K562 (cell line): Measurements from ENCODE around the gene ARHGAP42. TPM values are rescaled to one million over a fixed set of nuclear protein-coding genes. Genes with fewer than 3 reads are reported as not detected.

Experiments used
- CTBP1 ChIP-seq: fragments of 450-650 bp; IDR thresholded peaks from 2 replicates; pipeline ENCODE4 v1.6.1; 2016; ENCODE audit warnings: borderline replicate concordance
- DDX20 ChIP-seq: fragments of 450-650 bp; IDR thresholded peaks from 2 replicates; pipeline ENCODE4 v1.6.1; 2016; ENCODE audit warnings: missing genetic modification characterization, low read depth, mild to moderate bottlenecking, missing compliant biosample characterization, moderate library complexity
- EWSR1 ChIP-seq: fragments of 450-650 bp; IDR thresholded peaks from 2 replicates; pipeline ENCODE4 v1.6.1; 2018; ENCODE audit warnings: borderline replicate concordance, mild to moderate bottlenecking, low read depth, moderate library complexity; ENCODE audit not compliant: partially characterized antibody
- FOXP1 ChIP-seq: sonication (generic); formaldehyde crosslinking; IDR thresholded peaks from 2 replicates; pipeline ENCODE4 v1.8.0; 2022; ENCODE audit warnings: mild to moderate bottlenecking, missing genetic modification reagents
- HEY1 ChIP-seq: fragments of 250-450 bp; sonication (Bioruptor Pico); IDR thresholded peaks from 2 replicates; pipeline ENCODE4 v1.5.0; 2020; ENCODE audit warnings: mild to moderate bottlenecking, moderate library complexity, borderline replicate concordance
- JUN ChIP-seq, 2 experiments: sonication (generic) in 1 of 2; formaldehyde crosslinking in 1 of 2; IDR thresholded peaks; 2 replicates each; pipeline versions ENCODE4 v1.6.1 to v1.8.0; 2012 to 2022; ENCODE audit warnings: borderline replicate concordance in 2 of 2, mild to moderate bottlenecking in 2 of 2, improper control_type of control experiment in 1 of 2, low read depth in 1 of 2, low read length in 1 of 2, missing genetic modification reagents in 1 of 2
- KHSRP ChIP-seq: fragments of 450-650 bp; IDR thresholded peaks from 2 replicates; pipeline ENCODE4 v1.6.1; 2017
- NFATC3 ChIP-seq: fragments of 450-650 bp; IDR thresholded peaks from 2 replicates; pipeline ENCODE4 v1.6.1; 2017; ENCODE audit warnings: mild to moderate bottlenecking
- POLR2AphosphoS5 ChIP-seq: IDR thresholded peaks from 2 replicates; pipeline ENCODE4 v1.6.1; 2011; ENCODE audit warnings: mild to moderate bottlenecking, low read depth, low read length, moderate library complexity; ENCODE audit not compliant: control insufficient read depth, insufficient read depth
- PURB ChIP-seq: sonication (generic); formaldehyde crosslinking; IDR thresholded peaks from 2 replicates; pipeline ENCODE4 v1.9.0; 2021; ENCODE audit warnings: low read depth, mild to moderate bottlenecking, missing genetic modification reagents
- RBM14 ChIP-seq: fragments of 200-400 bp; formaldehyde crosslinking; IDR thresholded peaks from 2 replicates; pipeline ENCODE4 v1.6.1; 2018; ENCODE audit warnings: low read depth, mild to moderate bottlenecking, low read length, moderate library complexity, borderline replicate concordance; ENCODE audit not compliant: insufficient read depth
- SMARCA4 ChIP-seq: fragments of 450-650 bp; IDR thresholded peaks from 2 replicates; pipeline ENCODE4 v1.6.1; 2016
- SRSF9 ChIP-seq: fragments of 200-400 bp; formaldehyde crosslinking; IDR thresholded peaks from 2 replicates; pipeline ENCODE4 v1.6.1; 2017; ENCODE audit warnings: low read depth, low read length, borderline replicate concordance
- STAG1 ChIP-seq: sonication (generic); formaldehyde crosslinking; IDR thresholded peaks from 2 replicates; pipeline ENCODE4 v1.5.0; 2020; ENCODE audit warnings: missing genetic modification reagents, borderline replicate concordance
- TEAD4 ChIP-seq, 2 experiments: sonication (generic) in 1 of 2; formaldehyde crosslinking in 1 of 2; IDR thresholded peaks; 2 replicates each; pipeline versions ENCODE4 v1.6.1 to v1.8.0; 2012 to 2022; ENCODE audit warnings: borderline replicate concordance in 1 of 2, inconsistent platforms in 1 of 2, low read length in 1 of 2, mild to moderate bottlenecking in 1 of 2, missing genetic modification reagents in 1 of 2
- YBX1 ChIP-seq: fragments of 450-650 bp; IDR thresholded peaks from 2 replicates; pipeline ENCODE4 v1.7.1; 2016; ENCODE audit warnings: mild to moderate bottlenecking
- ZBTB1 ChIP-seq: sonication (generic); formaldehyde crosslinking; IDR thresholded peaks from 2 replicates; pipeline ENCODE4 v1.8.1; 2023; ENCODE audit warnings: missing genetic modification reagents, low read depth, mild to moderate bottlenecking, borderline replicate concordance
- ZC3H11A ChIP-seq: IDR thresholded peaks from 2 replicates; pipeline ENCODE4 v1.6.1; 2012; ENCODE audit warnings: low read depth, low read length, improper control_type of control experiment
- ZFX ChIP-seq: sonication (generic); formaldehyde crosslinking; IDR thresholded peaks from 2 replicates; pipeline ENCODE4 v1.8.0; 2022; ENCODE audit warnings: mild to moderate bottlenecking, missing genetic modification reagents, moderate library complexity
- ZNF639 ChIP-seq, 2 experiments: fragments of 200-800 bp in 1 of 2; sonication (Bioruptor generic) in 1 of 2; sonication (generic) in 1 of 2; formaldehyde crosslinking in 1 of 2; IDR thresholded peaks in 1 of 2; conservative IDR thresholded peaks in 1 of 2; 2 replicates each; pipeline versions ENCODE4 v1.5.0 to v1.6.1; 2016 to 2020; ENCODE audit warnings: missing compliant biosample characterization in 1 of 2, missing genetic modification characterization in 1 of 2, missing genetic modification reagents in 1 of 2
- polyA plus RNA-seq, 8 experiments: library from polyadenylated mRNA; depleted of rRNA in 4 of 8; stranded (reverse) in 5 of 8; unstranded in 3 of 8; fragments of >200 nt; fragmentation: Nextera tagmentation in 2 of 8; fragmentation: Illumina TruSeq in 1 of 8; extraction: Ambion mirVana in 2 of 8; extraction: Trizol in 1 of 8; gene quantifications; 2 replicates each; pipeline versions ENCODE4 v1.2.1 to v1.2.3, GENCODE V29; 2011 to 2014; ENCODE audit warnings: inconsistent platforms in 1 of 8, missing spikeins in 1 of 8
- total RNA-seq, 7 experiments: library from RNA; depleted of rRNA in 6 of 7; stranded (reverse); fragments of >200 nt in 6 of 7; fragmentation: Illumina TruSeq in 2 of 7; extraction: Trizol in 2 of 7; gene quantifications; 2 replicates each; pipeline versions ENCODE4 v1.2.1 to v1.2.3, GENCODE V29; 2011 to 2021; ENCODE audit warnings: low replicate concordance in 1 of 7
- TF ChIP-seq, protein P1 (sequence below): fragments of 450-650 bp; formaldehyde crosslinking; IDR thresholded peaks from 2 replicates; pipeline ENCODE4 v1.4.0; 2020; ENCODE audit warnings: mild to moderate bottlenecking, moderate library complexity

Gene ARHGAP42
- total and polyA plus RNA-seq, 9 of the 15 experiments (the other 6 are each of a cell fraction or from before 2014, with no cell fraction given): 0.95 to 6.1 (median 2.4) TPM

- TF ChIP-seq ZNF639 (CRISPR knock-in tag; conservative IDR thresholded peaks at IDR 0.05 in 1 of 2, IDR thresholded peaks at IDR 0.05 in 1 of 2) (peak in 1 of 2 experiments; percentile 55; a peak in 1 of 4 replicates), CTBP1 (peak; percentile 54; the same call in 1 of the 2 replicates), EWSR1 (no peak), DDX20 (tag) (no peak), NFATC3 (no peak), SMARCA4 (peak; percentile 95), PURB (CRISPR knock-in tag) (no peak), ZC3H11A (no peak), STAG1 (CRISPR knock-in tag) (no peak), KHSRP (no peak), HEY1 (CRISPR knock-in tag) (no peak), YBX1 (no peak), FOXP1 (CRISPR knock-in tag) (no peak), ZBTB1 (no peak), POLR2AphosphoS5 (peak; percentile 85), TEAD4 (IDR thresholded peaks at IDR 0.05; ENCODE audit: low read length) (peak; percentile 97), TEAD4 (CRISPR knock-in tag; IDR thresholded peaks at IDR 0.05; ENCODE audit: borderline replicate concordance) (no peak), JUN (IDR thresholded peaks at IDR 0.05; ENCODE audit: borderline replicate concordance, low read depth, low read length) (peak; percentile 61; the same call in 1 of the 2 replicates), JUN (CRISPR knock-in tag; IDR thresholded peaks at IDR 0.05; ENCODE audit: borderline replicate concordance) (no peak), ZFX (CRISPR knock-in tag) (no peak), SRSF9 (no peak), RBM14 (no peak)
- TF ChIP-seq, protein P1, sequence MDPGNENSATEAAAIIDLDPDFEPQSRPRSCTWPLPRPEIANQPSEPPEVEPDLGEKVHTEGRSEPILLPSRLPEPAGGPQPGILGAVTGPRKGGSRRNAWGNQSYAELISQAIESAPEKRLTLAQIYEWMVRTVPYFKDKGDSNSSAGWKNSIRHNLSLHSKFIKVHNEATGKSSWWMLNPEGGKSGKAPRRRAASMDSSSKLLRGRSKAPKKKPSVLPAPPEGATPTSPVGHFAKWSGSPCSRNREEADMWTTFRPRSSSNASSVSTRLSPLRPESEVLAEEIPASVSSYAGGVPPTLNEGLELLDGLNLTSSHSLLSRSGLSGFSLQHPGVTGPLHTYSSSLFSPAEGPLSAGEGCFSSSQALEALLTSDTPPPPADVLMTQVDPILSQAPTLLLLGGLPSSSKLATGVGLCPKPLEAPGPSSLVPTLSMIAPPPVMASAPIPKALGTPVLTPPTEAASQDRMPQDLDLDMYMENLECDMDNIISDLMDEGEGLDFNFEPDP (CRISPR knock-in tag): no peak
These were observed 121.9 kb downstream of the ARHGAP42 start (continued) for GRCh38 chr11:100808904-100809491.
